MV-4-11 (cell line): ENCODE results near the gene COPS8.

Source experiments
- DNase-seq: peaks from one replicate; lab custom pipeline; 2025; lab: John Stamatoyannopoulos, UW

COPS8 gene

GRCh38 chr2:237097911-237098702 lies 12.4 kb downstream of the COPS8 start:
- DNase-seq: peak; percentile 15

GRCh38 chr2:237099804-237100203 lies 14.1 kb downstream of the COPS8 start:
- DNase-seq: no peak

GRCh38 chr2:237101118-237101979 lies 15.7 kb downstream of the COPS8 start:
- DNase-seq: no peak

- no peak for DNase-seq
Measured at GRCh38 chr2:237102428-237102827, 16.7 kb downstream of the COPS8 start.

GRCh38 chr2:237109421-237109934 lies 23.8 kb downstream of the COPS8 start:
- DNase-seq: no peak

GRCh38 chr2:237113026-237113795 lies 27.5 kb downstream of the COPS8 start:
- no peak for DNase-seq

- no peak for DNase-seq
Measured at GRCh38 chr2:237115870-237116269, 30.2 kb downstream of the COPS8 start.

- no peak for DNase-seq
Measured at GRCh38 chr2:237116431-237116830, 30.7 kb downstream of the COPS8 start.

- peak; percentile 33 for DNase-seq
Measured at GRCh38 chr2:237118025-237118424, 32.3 kb downstream of the COPS8 start.

- no peak for DNase-seq
Measured at GRCh38 chr2:237118561-237119155, 33.0 kb downstream of the COPS8 start.

GRCh38 chr2:237120916-237121315 lies 35.2 kb downstream of the COPS8 start:
- no peak for DNase-seq

GRCh38 chr2:237121321-237121720 lies 35.6 kb downstream of the COPS8 start:
- DNase-seq: no peak

- DNase-seq: peak; percentile 50
Measured at GRCh38 chr2:237122214-237122666, 36.6 kb downstream of the COPS8 start.

- no peak for DNase-seq
Measured at GRCh38 chr2:237124820-237125219, 39.1 kb downstream of the COPS8 start.

GRCh38 chr2:237125967-237126366 lies 40.3 kb downstream of the COPS8 start:
- DNase-seq: no peak

GRCh38 chr2:237126519-237127174 lies 41.0 kb downstream of the COPS8 start:
- no peak for DNase-seq

GRCh38 chr2:237128026-237128703 lies 42.5 kb downstream of the COPS8 start:
- DNase-seq: peak; percentile 71

GRCh38 chr2:237128845-237129592 lies 43.3 kb downstream of the COPS8 start:
- no peak for DNase-seq

GRCh38 chr2:237129625-237130263 lies 44.1 kb downstream of the COPS8 start:
- DNase-seq: no peak
